NCI-H345 treated with DMSO at 0.1 percent for 48 hours (cell line): ENCODE results near the gene TRPC3.

Experiments
- DNase-seq: peaks from one replicate; lab custom pipeline; 2025; ENCODE audit not compliant: unreplicated experiment; lab: John Stamatoyannopoulos, UW

TRPC3 gene

GRCh38 chr4:121877041-121877773 is 74.7 kb downstream of the TRPC3 start:
- no peak for DNase-seq

GRCh38 chr4:121876070-121876469 is 75.8 kb downstream of the TRPC3 start:
- DNase-seq = no peak

- DNase-seq = no peak
These were observed 76.2 kb downstream of the TRPC3 start for GRCh38 chr4:121875652-121876051.

GRCh38 chr4:121873604-121874003 is 78.3 kb downstream of the TRPC3 start:
- DNase-seq = no peak

GRCh38 chr4:121869841-121870822 is 81.7 kb downstream of the TRPC3 start, which contains the start of gene BBS7:
TSS of gene BBS7 (minus strand) at chr4:121870474. CDS start at chr4:121870313, 161 bp downstream.
- peak; percentile 85 for DNase-seq

GRCh38 chr4:121863799-121864198 is 88.1 kb downstream of the TRPC3 start:
- DNase-seq = no peak

GRCh38 chr4:121861426-121861825 is 90.4 kb downstream of the TRPC3 start:
- DNase-seq = no peak

GRCh38 chr4:121860121-121860520 is 91.7 kb downstream of the TRPC3 start:
- DNase-seq = no peak

GRCh38 chr4:121851354-121851753 is 100.5 kb downstream of the TRPC3 start:
- no peak for DNase-seq

- DNase-seq = no peak
These were observed 105.2 kb downstream of the TRPC3 start for GRCh38 chr4:121846662-121847061.

GRCh38 chr4:121842862-121843261 is 109.0 kb downstream of the TRPC3 start:
- no peak for DNase-seq

GRCh38 chr4:121838136-121838535 is 113.7 kb downstream of the TRPC3 start:
- no peak for DNase-seq

GRCh38 chr4:121829511-121829910 is 122.3 kb downstream of the TRPC3 start:
- no peak for DNase-seq
